NCI-H2196 (cell line): Measurements from ENCODE around the gene SYT14.
A peak's percentile ranks its signal among the peaks of the same experiment; 100 is the strongest.
"Not testable (repeated sequence)": the region's sequence is repeated elsewhere in the genome, so short reads cannot be mapped to it uniquely, and the experiment has no call there.

Experiments
- DNase-seq: peaks from one replicate; lab custom pipeline; 2025; ENCODE audit not compliant: unreplicated experiment; lab: John Stamatoyannopoulos, UW

SYT14 gene

DNA sequence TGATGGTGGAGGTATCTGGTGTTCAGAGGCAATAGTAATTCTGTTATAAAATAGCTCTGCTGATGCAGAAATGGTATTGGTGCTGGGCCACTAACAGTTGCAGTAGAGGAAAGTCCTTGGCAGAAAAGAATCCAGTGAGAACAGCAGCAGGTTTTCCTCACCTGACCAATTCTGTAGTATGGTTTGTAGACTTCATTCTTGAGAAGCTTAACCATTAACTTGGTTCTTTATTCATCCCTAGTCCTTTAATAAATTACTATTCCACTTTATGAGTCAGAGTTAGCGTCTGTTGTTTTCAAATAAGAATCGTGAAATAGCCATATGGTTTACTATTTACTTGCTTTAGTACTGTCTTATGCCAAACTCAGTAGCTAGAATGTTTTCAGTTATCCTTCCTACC lies 166.1 kb downstream of the SYT14 start:
- DNase-seq, result no peak

GRCh38 chr1:210112906-210113305 lies 174.9 kb downstream of the SYT14 start:
- not testable (repeated sequence) for DNase-seq

- no peak for DNase-seq
Measured at GRCh38 chr1:210117198-210117597, 179.2 kb downstream of the SYT14 start.

DNA sequence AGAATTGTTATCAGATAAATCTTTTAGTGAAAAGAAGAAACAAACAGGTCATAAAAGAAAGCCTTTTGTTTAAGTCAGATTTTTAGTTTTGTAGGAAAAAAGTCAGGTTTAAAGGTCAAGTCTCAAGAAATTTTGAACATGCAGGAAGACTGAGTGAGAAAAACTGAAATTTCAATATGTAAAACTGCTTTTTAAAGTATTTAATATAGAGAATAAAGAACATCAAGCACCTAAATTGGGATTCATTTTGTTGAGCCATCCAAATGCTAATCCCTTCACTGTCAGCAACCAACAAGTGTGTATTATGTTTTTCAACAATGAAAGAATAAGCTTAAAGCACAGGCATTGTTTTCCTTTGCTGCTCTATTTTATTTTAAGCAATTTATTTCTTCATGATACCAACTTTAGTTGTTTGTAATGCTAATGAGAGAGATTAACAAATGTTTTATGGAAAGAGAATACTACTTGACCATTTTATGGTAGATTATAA lies 179.7 kb downstream of the SYT14 start:
- no peak for DNase-seq

GRCh38 chr1:210123383-210123782 lies 185.4 kb downstream of the SYT14 start:
- DNase-seq, result no peak

- peak; percentile 28 for DNase-seq
Measured at GRCh38 chr1:210123924-210124589, 186.0 kb downstream of the SYT14 start.

GRCh38 chr1:210124736-210125135 lies 186.7 kb downstream of the SYT14 start:
- DNase-seq, result no peak

DNA sequence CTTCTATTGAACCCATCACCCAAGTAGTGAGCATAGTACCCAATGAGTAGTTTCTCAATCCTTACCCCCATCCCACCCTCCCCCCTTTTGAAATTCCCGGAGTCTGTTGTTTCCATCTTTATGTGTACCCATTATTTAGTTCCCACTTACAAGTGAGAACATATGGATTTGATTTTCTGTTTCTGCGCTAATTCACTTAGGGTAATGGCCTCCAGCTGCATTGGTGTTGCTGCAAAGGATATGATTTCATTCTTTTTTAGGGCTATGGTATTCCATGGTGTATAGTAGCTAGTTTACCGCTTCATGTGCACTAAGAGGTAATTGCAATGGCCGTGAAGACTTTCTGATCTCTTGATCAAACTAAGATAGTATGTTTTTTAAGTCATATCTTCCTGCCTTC lies 187.1 kb downstream of the SYT14 start:
- DNase-seq, result no peak

DNA sequence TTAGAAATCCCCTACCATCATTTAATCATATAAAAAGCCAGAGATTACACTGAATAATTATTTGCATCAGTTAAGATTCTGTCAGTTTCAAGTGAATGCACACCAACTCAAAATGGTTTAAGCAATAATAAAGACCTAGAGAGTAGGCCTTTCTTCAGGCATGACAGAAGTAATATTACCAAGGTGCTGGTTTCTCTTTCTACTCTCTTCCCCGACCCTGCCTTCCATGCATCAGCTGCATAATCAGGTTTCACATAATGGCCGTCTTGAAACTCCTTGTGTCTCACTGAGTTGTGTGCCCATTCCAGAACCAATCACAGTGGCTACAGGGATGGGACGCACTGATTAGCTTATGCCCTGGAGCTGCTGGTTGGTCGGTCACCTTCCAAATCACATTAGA lies 191.1 kb downstream of the SYT14 start:
- no peak for DNase-seq

DNA sequence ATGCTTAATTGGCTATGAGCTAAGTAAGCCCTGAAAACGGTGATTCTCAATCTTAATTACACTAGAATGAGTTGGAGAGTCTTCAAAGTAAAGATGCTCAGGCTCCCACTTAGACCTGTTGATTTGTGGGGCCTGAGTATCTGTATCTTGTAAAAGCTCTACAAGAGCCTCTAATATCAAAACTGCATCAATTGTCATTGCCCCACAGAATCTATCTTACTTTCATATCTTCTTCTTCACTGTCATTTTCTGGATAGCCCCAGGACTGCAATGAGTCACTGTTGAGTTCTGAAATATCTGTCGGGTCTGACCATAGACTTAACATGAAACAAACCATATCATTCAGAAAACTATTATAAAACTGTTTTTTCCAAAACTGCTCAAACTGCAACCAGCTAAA lies 191.7 kb downstream of the SYT14 start:
- DNase-seq, result no peak

- no peak for DNase-seq
Measured at GRCh38 chr1:210132582-210132981, 194.6 kb downstream of the SYT14 start.

GRCh38 chr1:210143465-210144062 lies 205.5 kb downstream of the SYT14 start:
- DNase-seq, result peak; percentile 75

- DNase-seq, result no peak
Measured at GRCh38 chr1:210144736-210145135, 206.7 kb downstream of the SYT14 start.

- no peak for DNase-seq
Measured at GRCh38 chr1:210151052-210151672, 213.1 kb downstream of the SYT14 start.

- DNase-seq, result no peak
Measured at GRCh38 chr1:210159211-210159610, 221.2 kb downstream of the SYT14 start.

DNA sequence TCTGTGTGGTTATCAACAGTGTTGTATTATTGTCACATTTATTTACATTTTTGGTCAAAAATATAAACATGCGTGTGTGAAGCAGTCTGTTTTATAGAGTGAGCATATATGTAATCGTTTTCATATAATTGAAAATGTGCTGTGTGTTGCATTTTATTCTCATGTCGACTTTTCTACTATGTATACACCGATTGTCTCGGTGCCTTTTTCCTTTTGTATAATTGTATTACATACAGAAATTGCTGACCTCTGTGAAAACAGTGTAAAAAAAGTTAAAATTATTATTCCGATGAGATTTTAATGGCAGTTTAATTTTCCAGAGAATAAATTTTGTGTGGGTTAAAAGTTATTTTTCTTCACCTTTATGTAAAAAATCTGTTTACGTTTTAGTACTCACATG lies 232.2 kb downstream of the SYT14 start:
- no peak for DNase-seq

GRCh38 chr1:210174133-210174532 lies 236.1 kb downstream of the SYT14 start:
- no peak for DNase-seq

- DNase-seq, result no peak
Measured at GRCh38 chr1:210185063-210185462, 247.0 kb downstream of the SYT14 start.

- not testable (repeated sequence) for DNase-seq
Measured at GRCh38 chr1:210187849-210188606, 250.0 kb downstream of the SYT14 start.

- DNase-seq, result no peak
Measured at GRCh38 chr1:210189426-210189825, 251.4 kb downstream of the SYT14 start.

DNA sequence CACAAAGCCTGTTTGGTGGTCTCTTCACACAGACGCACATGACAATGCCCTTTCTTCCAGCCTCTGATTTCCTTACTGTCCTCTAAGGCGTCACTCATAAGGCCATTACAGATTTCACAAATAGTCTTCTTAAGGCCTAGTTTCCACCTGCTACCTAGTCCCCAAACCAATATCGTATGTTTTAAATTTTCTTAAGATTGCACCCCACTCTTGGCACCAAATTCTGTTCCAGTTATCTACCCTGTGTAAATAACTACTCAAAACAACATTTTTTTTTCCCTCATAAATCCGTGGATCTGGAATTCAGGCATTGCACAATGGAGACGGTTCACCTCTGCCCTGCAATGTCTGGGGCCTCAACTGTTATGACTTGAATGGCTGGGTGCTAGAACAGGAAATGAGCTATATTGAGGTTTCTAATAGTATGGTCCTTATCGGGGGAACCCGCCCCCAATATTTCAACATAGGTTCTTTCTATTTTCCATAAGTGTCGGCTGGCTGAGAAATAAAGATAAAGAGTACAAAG lies 257.7 kb downstream of the SYT14 start:
- DNase-seq, result no peak
